GM12874 (cell line): ENCODE results near the gene ATP6V0B.

ENCODE experiments used
- CTCF ChIP-seq: IDR thresholded peaks from 2 replicates; pipeline ENCODE4 v1.5.1; 2011; ENCODE audit warnings: low read depth, mild to moderate bottlenecking, control low read depth, low read length, moderate library complexity; ENCODE audit not compliant: insufficient read depth

ATP6V0B gene

GRCh38 chr1:43938383-43938782, 36.4 kb upstream of the ATP6V0B start:
- TF ChIP-seq CTCF, result no peak

- no peak for TF ChIP-seq CTCF
Measured at GRCh38 chr1:43938892-43939587, 35.7 kb upstream of the ATP6V0B start.

GRCh38 chr1:43942411-43942810, 32.3 kb upstream of the ATP6V0B start:
- no peak for TF ChIP-seq CTCF

GRCh38 chr1:43944860-43945259, 29.9 kb upstream of the ATP6V0B start:
- TF ChIP-seq CTCF, result no peak

GRCh38 chr1:43945674-43946235, 29.0 kb upstream of the ATP6V0B start:
- TF ChIP-seq CTCF, result no peak

- TF ChIP-seq CTCF, result peak; percentile 90
Measured at GRCh38 chr1:43946236-43947060, 28.3 kb upstream of the ATP6V0B start, which contains the start of gene IPO13. Gene IPO13 (plus strand): TSS chr1:43946950. CDS start chr1:43947601, 651 bp downstream.
